Heart right ventricle (tissue), 16 donors: ENCODE results near the gene TYW1B. TPM values are rescaled to one million over a fixed set of nuclear protein-coding genes. Genes with fewer than 3 reads are reported as not detected.
"Not testable (repeated sequence)": the region's sequence is repeated elsewhere in the genome, so short reads cannot be mapped to it uniquely, and the experiment has no call there.

Experiments
- ATAC-seq, 8 donors: fragments of 200-7000 bp; cut with Tn5 transposase; one replicate each; pipeline ENCODE4 v1.9.1; 2020; ENCODE audit warnings: mild to moderate bottlenecking in 8 of 8, moderate library complexity in 8 of 8, moderate number of reproducible peaks in 1 of 8
- DNase-seq, 2 donors: peaks; one replicate each; pipeline ENCODE4 v3.0.0-alpha.2; 2020
- H3K27ac ChIP-seq, 10 donors: fragments of 200-600 bp; sonication (generic) in 2 of 10; one replicate each; pipeline versions ENCODE4 v1.5.0 to v1.8.0; 2020 to 2022; ENCODE audit warnings: mild to moderate bottlenecking in 3 of 10
- H3K27me3 ChIP-seq, 7 donors: fragments of 200-600 bp; one replicate each; pipeline ENCODE4 v1.8.0; 2021 to 2022; ENCODE audit warnings: mild to moderate bottlenecking in 2 of 7
- H3K36me3 ChIP-seq, 9 donors: fragments of 200-600 bp; sonication (generic) in 1 of 9; one replicate each; pipeline versions ENCODE4 v1.5.0 to v1.8.0; 2020 to 2022; ENCODE audit warnings: mild to moderate bottlenecking in 2 of 9
- H3K4me1 ChIP-seq, 9 donors: fragments of 200-600 bp; sonication (generic) in 1 of 9; one replicate each; pipeline versions ENCODE4 v1.5.0 to v1.8.0; 2020 to 2022; ENCODE audit warnings: mild to moderate bottlenecking in 4 of 9
- H3K4me3 ChIP-seq, 10 donors: fragments of 200-600 bp; sonication (generic) in 2 of 10; one replicate each; pipeline versions ENCODE4 v1.5.0 to v1.8.0; 2020 to 2022; ENCODE audit warnings: mild to moderate bottlenecking in 7 of 10, moderate library complexity in 2 of 10
- H3K9me3 ChIP-seq, 11 donors: fragments of 200-600 bp in 10 of 11; sonication (generic) in 2 of 11; one replicate each; pipeline versions ENCODE4 v1.5.0 to v1.8.0; 2013 to 2022; ENCODE audit warnings: mild to moderate bottlenecking in 2 of 11, control low read depth in 1 of 11, moderate library complexity in 1 of 11
- CTCF ChIP-seq, 9 donors: fragments of 200-600 bp; sonication (generic) in 2 of 9; IDR thresholded peaks; one replicate each; pipeline versions ENCODE4 v1.5.0 to v1.8.0; 2021 to 2022; ENCODE audit warnings: antibody characterized with exemption in 9 of 9, mild to moderate bottlenecking in 5 of 9, moderate library complexity in 1 of 9
- WGBS, 2 donors: extraction: QIAGEN DNeasy Blood & Tissue Kit; methylation state at CpG; one replicate each; pipeline ENCODE4 v1.1.7; 2013; ENCODE audit warnings: inconsistent platforms in 1 of 2; 5-methylcytosine and 5-hydroxymethylcytosine counted together
- intact Hi-C, 10 donors: fragments of 100-400 bp; cut with DNase I; formaldehyde crosslinking; loops; one replicate each; pipeline versions ENCODE4 v1.11.1 to v1.14.2; 2022
- polyA plus RNA-seq, 2 donors: library from polyadenylated mRNA; stranded (reverse); fragments of 200-250 nt; gene quantifications; one replicate each; pipeline ENCODE4 v1.2.3, GENCODE V29; 2013
- total RNA-seq, 10 donors: library from RNA; stranded (reverse); fragmentation: NEBNext Ultra II Directional in 3 of 10; extraction: Animal tissue kit (Norgen Biotek cat#: 25700) in 3 of 10; gene quantifications; one replicate each; pipeline versions ENCODE4 v1.2.1 to v1.2.4, GENCODE V29; 2021 to 2023
- donor health status: Arrhythmogenic right ventricular cardiomyopathy.
- donor health status: ischemic (EF 13 %, LVEDD 7.1; RV severe dilation, severe dysfunction).
- donor health status: healthy with polysubstance abuse.
- donor health status: DM: no; HTN: yes; CAD: no.
- donor health status: DM: no; HTN: no; CAD: no.
- donor health status: ischemic (EF 25% LVEDD 6.9; RV normal size, moderate dysfunction).
- donor health status: ischemic (EF 25% LVEDD 5.7; RV mildly dilated, moderate dysfunction).
- donor health status: healthy.
- donor health status: DM: yes; HTN: yes; CAD: no.
- donor health status: Ischemic cardiomyopathy.
- donor health status: ischemic (EF 35%, LVEDD 5.7; RV mildly dilated, moderate dysfunction).
- donor health status: nonischemic (EF 11% LVEDD 7.7; RV severe dilation, severe dysfunction).
- donor health status: DM: yes; HTN: yes; CAD: no.
- donor health status: PGD.
- donor health status: ischemic (EF 29% LVEDD 5.4; RV normal size, mild dysfunction).
- donor health status: nonischemic (EF 23%, LVEDD 6.1; RV moderate dilation, normal function).

Gene TYW1B
- total and polyA plus RNA-seq, 12 donors, result 0.90 to 4.7 (median 1.8) TPM

GRCh38 chr7:72622532-72622931 lies 205.5 kb downstream of the TYW1B start:
- no peak overlapping the region for H3K4me3 ChIP-seq
- no peak for TF ChIP-seq CTCF (IDR thresholded peaks at IDR 0.05)
- no peaks in the 10 kb centered on the region for H3K4me1 ChIP-seq
- no peaks in the 10 kb centered on the region for H3K36me3 ChIP-seq
- H3K27me3 ChIP-seq, result no peaks in the 10 kb centered on the region
- H3K27ac ChIP-seq, result no peak overlapping the region
- no peaks in the 10 kb centered on the region for H3K9me3 ChIP-seq
- ATAC-seq (no peak), DNase-seq (no peak)
- intact Hi-C loops, result no loop called here
- WGBS, 2 donors, result 98% methylated on average over 8 of the region's 8 CpGs

GRCh38 chr7:72621761-72622187 lies 206.2 kb downstream of the TYW1B start:
- H3K9me3 ChIP-seq, ATAC-seq, H3K27me3 ChIP-seq, H3K4me3 ChIP-seq, H3K4me1 ChIP-seq, H3K27ac ChIP-seq, intact Hi-C loops, DNase-seq, H3K36me3 ChIP-seq: not testable (repeated sequence)
- 72 to 78% methylated on average over 3 of the region's 3 CpGs for WGBS, 2 donors

- intact Hi-C loops, H3K27ac ChIP-seq, H3K27me3 ChIP-seq, DNase-seq, H3K4me3 ChIP-seq, ATAC-seq, H3K9me3 ChIP-seq, H3K4me1 ChIP-seq: not testable (repeated sequence)
- peaks cover 0 to 10% (median 5%) of the 10 kb centered on the region in 9 donors for H3K36me3 ChIP-seq
- 90 to 94% methylated on average over 2 of the region's 2 CpGs for WGBS, 2 donors
Observed at GRCh38 chr7:72620923-72621322, 207.1 kb downstream of the TYW1B start.

- Histone ChIP-seq H3K9me3 (peaks cover 0 to 18% (median 5%) of the 10 kb centered on the region in 11 donors), H3K36me3 (peaks cover 0 to 31% (median 9%) of the 10 kb centered on the region in 9 donors)
- 71 to 77% methylated on average over 11 of the region's 11 CpGs for WGBS, 2 donors
- intact Hi-C loops, H3K4me3 ChIP-seq, H3K27ac ChIP-seq, H3K4me1 ChIP-seq, H3K27me3 ChIP-seq, DNase-seq: not testable (repeated sequence)
- ATAC-seq, result peak in 4 of 8 donors; percentile 51 to 71 (median 58)
Observed at GRCh38 chr7:72618435-72619180, 209.4 kb downstream of the TYW1B start.

GRCh38 chr7:72609761-72610160 lies 218.2 kb downstream of the TYW1B start:
- H3K27me3 ChIP-seq, H3K36me3 ChIP-seq, intact Hi-C loops, H3K4me1 ChIP-seq, H3K9me3 ChIP-seq, H3K27ac ChIP-seq, ATAC-seq, DNase-seq, H3K4me3 ChIP-seq: not testable (repeated sequence)
- 80 to 84% methylated on average over 5 of the region's 5 CpGs for WGBS, 2 donors

GRCh38 chr7:72607988-72608387 lies 220.0 kb downstream of the TYW1B start:
- H3K36me3 ChIP-seq, DNase-seq, intact Hi-C loops, H3K9me3 ChIP-seq, H3K27ac ChIP-seq, H3K4me3 ChIP-seq, ATAC-seq, H3K4me1 ChIP-seq, H3K27me3 ChIP-seq: not testable (repeated sequence)

GRCh38 chr7:72605863-72606431 lies 222.1 kb downstream of the TYW1B start:
- ATAC-seq, result peak in 5 of 8 donors; percentile 33 to 63 (median 42)
- DNase-seq, intact Hi-C loops, H3K4me1 ChIP-seq, H3K27me3 ChIP-seq, H3K4me3 ChIP-seq, H3K36me3 ChIP-seq, H3K9me3 ChIP-seq, H3K27ac ChIP-seq: not testable (repeated sequence)
- WGBS, 2 donors, result 63 to 68% methylated on average over 7 of the region's 7 CpGs

- not testable (repeated sequence) for H3K27me3 ChIP-seq, DNase-seq
Observed at GRCh38 chr7:72604771-72605611, 223.0 kb downstream of the TYW1B start.

GRCh38 chr7:72603476-72603875 lies 224.5 kb downstream of the TYW1B start:
- WGBS, 2 donors, result 92 to 95% methylated on average over 8 of the region's 8 CpGs
- ATAC-seq, result not testable (repeated sequence)

More at GRCh38 chr7:72604771-72605611, 223.0 kb downstream of the TYW1B start:
- H3K4me1 ChIP-seq, H3K36me3 ChIP-seq, intact Hi-C loops, H3K9me3 ChIP-seq, ATAC-seq, H3K27ac ChIP-seq, H3K4me3 ChIP-seq: not testable (repeated sequence)
- WGBS, 2 donors, result 90 to 91% methylated on average over 17 of the region's 17 CpGs

More at GRCh38 chr7:72603476-72603875, 224.5 kb downstream of the TYW1B start:
- H3K4me1 ChIP-seq, H3K4me3 ChIP-seq, H3K27me3 ChIP-seq, intact Hi-C loops, H3K9me3 ChIP-seq, H3K27ac ChIP-seq, DNase-seq, H3K36me3 ChIP-seq: not testable (repeated sequence)
